Activated T-helper 1 cell treated with anti-CD3 and anti-CD28 coated beads, Interleukin-2, amount 50 U/mL, for 16 hours (primary cell): ENCODE measurements around the gene SDHAF4.
A peak's percentile ranks its signal among the peaks of the same experiment; 100 is the strongest.
"Not testable (repeated sequence)": the region's sequence is repeated elsewhere in the genome, so short reads cannot be mapped to it uniquely, and the experiment has no call there.

Source experiments
- DNase-seq, 2 donors: peaks; one replicate each; pipeline ENCODE4 v3.0.0-alpha.2; 2020; ENCODE audit warnings: low read depth in 1 of 2, low spot score in 1 of 2

The SDHAF4 gene

GRCh38 chr6:70566751-70567382 is at the start of gene SDHAF4:
Gene SDHAF4, plus strand, starts transcription at chr6:70566930. Its CDS starts 11 bp downstream, at chr6:70566941.
- DNase-seq = peak; percentile 90 to 91

GRCh38 chr6:70518723-70519122 is 48.0 kb upstream of the SDHAF4 start:
- no peak for DNase-seq

- DNase-seq = no peak
Measured at GRCh38 chr6:70520575-70520974, 46.2 kb upstream of the SDHAF4 start.

GRCh38 chr6:70524721-70525286 is 41.9 kb upstream of the SDHAF4 start:
- DNase-seq = no peak

GRCh38 chr6:70527071-70527737 is 39.5 kb upstream of the SDHAF4 start:
- no peak for DNase-seq

- DNase-seq = no peak
Measured at GRCh38 chr6:70530023-70530422, 36.7 kb upstream of the SDHAF4 start.

- DNase-seq = no peak
Measured at GRCh38 chr6:70531133-70531532, 35.6 kb upstream of the SDHAF4 start.

- no peak for DNase-seq
Measured at GRCh38 chr6:70537266-70537665, 29.5 kb upstream of the SDHAF4 start.

- DNase-seq = no peak
Measured at GRCh38 chr6:70538376-70538775, 28.4 kb upstream of the SDHAF4 start.

GRCh38 chr6:70547313-70547712 is 19.4 kb upstream of the SDHAF4 start:
- no peak for DNase-seq

GRCh38 chr6:70547905-70548304 is 18.8 kb upstream of the SDHAF4 start:
- DNase-seq = no peak

GRCh38 chr6:70549327-70549726 is 17.4 kb upstream of the SDHAF4 start:
- no peak for DNase-seq

GRCh38 chr6:70551566-70551965 is 15.2 kb upstream of the SDHAF4 start:
- no peak for DNase-seq

GRCh38 chr6:70552286-70552940 is 14.3 kb upstream of the SDHAF4 start:
- DNase-seq = not testable (repeated sequence)

GRCh38 chr6:70552974-70553373 is 13.8 kb upstream of the SDHAF4 start:
- DNase-seq = no peak

- DNase-seq = no peak
Measured at GRCh38 chr6:70557998-70558397, 8.7 kb upstream of the SDHAF4 start.

- not testable (repeated sequence) for DNase-seq
Measured at GRCh38 chr6:70562401-70562800, 4.3 kb upstream of the SDHAF4 start.

- no peak for DNase-seq
Measured at GRCh38 chr6:70563530-70563929, 3.2 kb upstream of the SDHAF4 start.

- DNase-seq = no peak
Measured at GRCh38 chr6:70574643-70575042, 7.9 kb downstream of the SDHAF4 start.

- no peak for DNase-seq
Measured at GRCh38 chr6:70575899-70576495, 9.3 kb downstream of the SDHAF4 start.

- DNase-seq = no peak
Measured at GRCh38 chr6:70586114-70586513, 19.4 kb downstream of the SDHAF4 start.

- DNase-seq = no peak
Measured at GRCh38 chr6:70590400-70590799, 23.7 kb downstream of the SDHAF4 start.
